HG02938 (cell line): ENCODE results near the gene PHACTR1.

ENCODE experiments used
- ATAC-seq: cut with Tn5 transposase; IDR thresholded peaks from one replicate; pipeline ENCODE4 v1.9.1; 2021; ENCODE audit warnings: mild to moderate bottlenecking, moderate library complexity; ENCODE audit not compliant: unreplicated experiment

The PHACTR1 gene

GRCh38 chr6:12800120-12800519, 83.6 kb downstream of the PHACTR1 start:
- ATAC-seq, result no peak

GRCh38 chr6:12801141-12801540, 84.6 kb downstream of the PHACTR1 start:
- no peak for ATAC-seq

GRCh38 chr6:12802440-12802839, 85.9 kb downstream of the PHACTR1 start:
- ATAC-seq, result no peak

DNA sequence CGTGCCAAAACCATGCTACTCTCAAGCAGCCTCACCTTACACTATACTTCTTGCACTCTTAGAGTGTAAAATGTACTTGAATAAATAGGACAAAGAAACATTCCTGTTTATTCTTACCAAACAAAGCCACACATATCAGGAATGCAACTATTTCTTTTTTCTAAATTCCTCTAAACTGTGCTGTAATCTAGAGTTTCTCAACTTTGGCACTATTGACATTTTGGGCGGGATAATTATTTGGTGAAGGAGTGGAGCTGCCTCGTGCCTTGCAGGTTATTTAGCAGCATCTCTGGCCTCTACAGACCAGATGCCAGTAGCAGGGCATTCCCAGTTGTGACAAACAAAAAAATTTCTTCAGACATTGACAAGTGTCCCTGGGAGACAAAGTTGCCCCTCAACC, 86.9 kb downstream of the PHACTR1 start:
- ATAC-seq, result no peak

DNA sequence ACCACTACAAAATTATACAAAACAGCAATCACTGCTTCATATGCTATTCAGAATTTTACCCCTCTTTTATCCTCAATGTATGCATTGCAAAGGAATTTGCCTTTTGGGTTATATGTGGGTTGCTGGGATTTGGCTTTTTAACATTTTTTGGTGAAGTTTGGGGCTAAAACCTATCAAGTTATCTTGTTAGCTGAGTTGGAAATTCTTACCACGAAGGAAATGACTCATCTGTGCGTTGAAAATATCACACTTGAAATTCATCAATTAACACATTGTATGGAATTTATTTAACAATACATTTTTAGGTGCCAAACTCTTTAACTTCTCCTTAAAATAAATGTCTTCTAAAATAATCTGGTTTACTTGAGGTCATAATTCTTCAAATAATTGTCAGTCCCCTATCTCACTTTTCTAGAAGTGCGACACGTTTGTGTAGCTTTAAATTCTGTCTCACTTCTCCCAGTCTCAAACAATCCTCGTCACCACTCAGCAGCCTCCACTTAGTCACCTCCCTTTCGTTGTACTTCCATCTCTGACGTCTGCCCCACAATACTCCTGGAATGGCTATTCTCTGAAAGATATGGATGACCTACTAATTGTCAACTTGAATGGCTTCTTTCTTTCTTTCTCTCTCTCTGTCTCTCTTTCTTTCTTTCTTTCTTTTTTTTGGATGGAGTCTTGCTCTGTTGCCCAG, 88.5 kb downstream of the PHACTR1 start:
- ATAC-seq, result no peak

DNA sequence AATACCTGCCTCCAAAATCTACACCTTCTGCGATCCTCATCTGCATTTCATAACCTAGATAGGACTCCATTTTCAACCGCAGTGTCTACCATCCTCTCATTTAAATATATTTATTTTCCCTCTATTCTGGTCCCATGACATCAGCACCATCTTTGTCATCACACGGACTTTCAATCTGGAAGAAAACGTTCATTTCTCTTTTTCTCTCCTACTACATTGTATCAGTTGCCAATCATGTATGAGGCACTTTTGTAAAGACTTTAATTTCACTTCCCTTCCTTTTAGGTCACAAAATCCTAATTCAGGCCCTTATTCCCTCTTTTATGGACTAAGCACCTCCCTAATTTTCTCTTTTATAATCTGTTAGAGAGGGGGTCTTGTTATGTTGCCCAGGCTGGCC, 89.6 kb downstream of the PHACTR1 start:
- ATAC-seq, result no peak

DNA sequence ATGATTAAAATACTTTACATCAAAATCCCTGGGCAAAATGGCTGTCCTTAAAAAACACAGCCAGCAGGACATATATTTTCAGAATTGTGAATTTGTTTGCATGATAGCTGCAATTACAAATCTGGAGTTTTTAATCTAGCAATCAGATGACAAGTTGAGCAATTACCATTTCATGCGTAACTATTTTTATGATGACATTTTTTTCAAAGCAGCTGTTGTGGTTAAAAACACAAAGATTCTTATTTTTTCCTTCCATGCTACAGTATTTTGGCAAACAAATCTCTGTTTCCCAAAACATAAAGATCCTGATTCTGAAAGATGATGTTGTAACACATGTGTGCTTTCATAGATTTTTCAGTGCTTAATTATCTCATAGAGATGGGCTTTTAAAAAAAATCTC, 90.2 kb downstream of the PHACTR1 start:
- no peak for ATAC-seq

GRCh38 chr6:12811519-12811918, 95.0 kb downstream of the PHACTR1 start:
- no peak for ATAC-seq

GRCh38 chr6:12813321-12813720, 96.8 kb downstream of the PHACTR1 start:
- no peak for ATAC-seq

- no peak for ATAC-seq
Measured at GRCh38 chr6:12814015-12814414, 97.4 kb downstream of the PHACTR1 start.

GRCh38 chr6:12815089-12815488, 98.5 kb downstream of the PHACTR1 start:
- no peak for ATAC-seq

GRCh38 chr6:12815884-12816600, 99.5 kb downstream of the PHACTR1 start:
- ATAC-seq, result no peak

GRCh38 chr6:12818324-12818723, 101.8 kb downstream of the PHACTR1 start:
- no peak for ATAC-seq

- ATAC-seq, result no peak
Measured at GRCh38 chr6:12823847-12824246, 107.3 kb downstream of the PHACTR1 start.

DNA sequence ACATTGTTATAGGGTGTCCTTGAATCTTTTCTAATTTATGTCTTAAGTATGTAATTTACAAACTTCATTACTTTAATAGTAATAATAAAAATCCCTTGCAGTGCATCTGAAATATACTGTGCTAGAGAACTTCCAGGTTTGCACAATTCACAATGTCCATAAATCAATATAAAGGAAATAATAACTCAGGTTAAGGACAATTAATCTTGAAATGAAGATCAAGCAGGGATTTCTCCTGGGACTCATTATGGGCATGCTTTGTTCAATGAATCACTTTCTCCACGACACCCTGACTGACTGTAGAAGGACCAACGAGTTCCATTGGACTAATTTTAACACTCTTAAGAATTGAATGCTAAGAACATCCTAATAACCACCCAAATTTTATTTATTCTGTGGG, 110.0 kb downstream of the PHACTR1 start:
- ATAC-seq, result no peak

- ATAC-seq, result no peak
Measured at GRCh38 chr6:12827921-12828320, 111.4 kb downstream of the PHACTR1 start.

GRCh38 chr6:12832226-12832735, 115.7 kb downstream of the PHACTR1 start:
- ATAC-seq, result no peak

GRCh38 chr6:12836009-12836408, 119.4 kb downstream of the PHACTR1 start:
- no peak for ATAC-seq

- no peak for ATAC-seq
Measured at GRCh38 chr6:12841619-12842018, 125.1 kb downstream of the PHACTR1 start.

DNA sequence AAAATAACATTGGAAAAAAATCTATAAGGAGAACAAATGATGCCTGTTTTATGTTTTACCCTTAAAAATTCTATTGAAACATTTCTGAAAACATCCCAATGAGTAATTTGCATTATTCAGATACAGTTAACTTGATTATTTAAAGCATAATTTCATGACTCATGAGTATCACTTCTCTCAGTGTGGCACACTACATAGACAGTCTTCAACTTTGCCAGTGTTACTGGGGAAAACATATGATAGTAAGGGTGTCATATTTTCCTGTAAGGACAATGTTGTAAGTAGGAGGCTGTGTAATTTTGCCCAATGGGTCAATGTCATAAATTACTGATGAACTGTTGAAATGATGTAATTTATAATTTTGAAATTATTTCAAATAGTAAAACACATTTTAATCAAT, 125.5 kb downstream of the PHACTR1 start:
- ATAC-seq, result no peak

DNA sequence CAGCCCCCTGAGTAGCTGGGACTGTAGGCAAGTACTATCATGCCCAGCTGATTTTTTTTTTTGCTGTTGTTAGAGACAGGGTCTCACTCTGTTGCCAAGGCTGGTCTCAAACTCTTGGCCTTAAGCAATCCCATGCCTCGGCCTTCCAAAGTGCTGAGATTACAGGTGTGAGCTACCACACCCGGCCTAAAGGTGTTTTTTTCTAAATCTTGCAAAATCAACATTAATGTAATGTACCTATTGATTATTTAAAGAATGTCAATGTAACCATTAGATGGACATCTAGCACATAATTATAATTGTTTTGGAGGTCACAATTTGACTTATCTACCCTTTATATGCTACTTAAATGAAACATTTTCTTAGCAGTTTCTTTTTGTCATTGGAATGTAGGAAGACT, 126.1 kb downstream of the PHACTR1 start:
- ATAC-seq, result no peak
